ENCODE results near the gene ADI1. TPM values are rescaled to one million over a fixed set of nuclear protein-coding genes. Genes with fewer than 3 reads are reported as not detected.

The ADI1 gene
- total and polyA plus RNA-seq, 2 of the 8 experiments (the other 6 are each of a cell fraction or from before 2014, with no cell fraction given) = 12.2 to 40.2 TPM

- TF ChIP-seq CTBP2 (IDR thresholded peaks at IDR 0.05; ENCODE audit: borderline replicate concordance, insufficient read depth, insufficient read length, low read length) = no peak
- no peak for TF ChIP-seq CHD2 (IDR thresholded peaks at IDR 0.05; ENCODE audit: low read length)
- TF ChIP-seq HDAC6 (IDR thresholded peaks at IDR 0.05; ENCODE audit: low read depth, low read length) = no peak
- Histone ChIP-seq H3K36me3 (ENCODE audit: control insufficient read depth in 2 of 4, insufficient read depth in 4 of 4, low read length in 3 of 4) (peaks cover 2 to 11% (median 3%) of the 10 kb centered on the region in 4 experiments; a peak in 3 of 8 replicates), H4K20me1 (replicated peaks in 1 of 2; ENCODE audit: control insufficient read depth in 1 of 2, insufficient read depth in 2 of 2, low read length in 2 of 2) (peaks cover 0 to 2% of the 10 kb centered on the region in 2 experiments), H3K4ac (replicated peaks; ENCODE audit: insufficient read length, low read depth, low read length) (no peak overlapping the region), H3K4me2 (ENCODE audit: insufficient read depth in 1 of 2, low read depth in 2 of 2, low read length in 2 of 2) (no peak overlapping the region), H3K9ac (replicated peaks in 1 of 4; ENCODE audit: extremely low read depth in 1 of 4, low read depth in 3 of 4, low read length in 3 of 4) (no peak overlapping the region), H3K56ac (replicated peaks; ENCODE audit: insufficient read length, low read depth, low read length) (no peak overlapping the region), H2BK15ac (ENCODE audit: low read length) (no peak overlapping the region), H2BK20ac (ENCODE audit: low read length) (no peak overlapping the region), H4K8ac (ENCODE audit: extremely low read depth, insufficient read depth, low read length) (no peak overlapping the region), H3K23ac (ENCODE audit: insufficient read length) (no peak overlapping the region), H3K27me3 (replicated peaks in 1 of 4; ENCODE audit: control insufficient read depth in 3 of 4, extremely low read depth in 1 of 4, insufficient read depth in 3 of 4, low read length in 3 of 4) (no peaks in the 10 kb centered on the region), H4K91ac (replicated peaks; ENCODE audit: insufficient read length, low read length) (no peak overlapping the region), H2BK12ac (ENCODE audit: low read depth, low read length) (no peak overlapping the region), H4K5ac (ENCODE audit: insufficient read length, low read depth, low read length) (no peak overlapping the region), H3K79me1 (ENCODE audit: low read depth, low read length) (no peaks in the 10 kb centered on the region; the same call in 1 of the 2 replicates), H3K4me1 (replicated peaks in 1 of 4; ENCODE audit: control insufficient read depth in 3 of 4, insufficient read depth in 4 of 4, low read length in 3 of 4) (no peaks in the 10 kb centered on the region), H3K14ac (ENCODE audit: insufficient read length) (no peak overlapping the region), H3K4me3 (ENCODE audit: extremely low read depth in 1 of 4, insufficient read depth in 2 of 4, low read depth in 3 of 4, low read length in 4 of 4) (no peak overlapping the region), H2BK5ac (ENCODE audit: low read depth, low read length) (no peak overlapping the region), H3K18ac (ENCODE audit: extremely low read depth, low read length) (no peak overlapping the region), H3K27ac (ENCODE audit: low read depth, low read length) (no peak overlapping the region), H3K79me2 (ENCODE audit: control insufficient read depth in 1 of 2, insufficient read depth in 2 of 2, low read length in 2 of 2) (no peaks in the 10 kb centered on the region; a peak in 1 of 4 replicates), H2BK120ac (replicated peaks; ENCODE audit: low read depth, low read length) (no peak overlapping the region), H3K23me2 (ENCODE audit: low read depth, low read length) (peaks cover 2% of the 10 kb centered on the region; the same call in 1 of the 2 replicates), H2AK5ac (ENCODE audit: low read depth, low read length) (no peak overlapping the region), H2AFZ (ENCODE audit: low read length) (no peak overlapping the region), H3K9me3 (ENCODE audit: insufficient read depth in 2 of 2, low read depth in 1 of 2, low read length in 1 of 2) (no peaks in the 10 kb centered on the region)
- FAIRE-seq (no peak), DNase-seq (ENCODE audit: low read depth in 1 of 2, low spot score in 2 of 2) (no peak)
- ChIA-PET CTCF (ENCODE audit: partially characterized antibody) (interaction anchor here (1.1 kb wide), 1 partner anchor 76 kb away, joined by 3 read pairs; no protein-coding TSS in a partner anchor), POLR2A (ENCODE audit: partially characterized antibody) (interaction anchor here (1.0 kb wide), 1 partner anchor 55 kb away, joined by 3 read pairs; no protein-coding TSS in a partner anchor)
- WGBS, 2 experiments (ENCODE audit: extremely low coverage in 1 of 2, insufficient coverage in 1 of 2, insufficient read length in 1 of 2, insufficient replicate concordance in 2 of 2, low coverage in 1 of 2, low lambda C conversion rate in 2 of 2, missing lambda C conversion rate in 1 of 2) = 92% methylated on average over 32 of the region's 34 CpGs; no CpG with 5 or more reads in 1 of the 2 experiments
These were observed 18.9 kb downstream of the ADI1 start for GRCh38 chr2:3500326-3500899.

Data from H1 (cell line).